ENCODE data around the gene TNFRSF19.

- TF ChIP-seq POLR2A (IDR thresholded peaks at IDR 0.05) (no peak), CTCF (IDR thresholded peaks at IDR 0.05) (no peak), EP300 (IDR thresholded peaks at IDR 0.05) (no peak), POLR2AphosphoS5 (IDR thresholded peaks at IDR 0.05) (no peak)
Measured at GRCh38 chr13:23656637-23657371, 86.6 kb downstream of the TNFRSF19 start.
